CD4-positive, CD25-positive, alpha-beta regulatory T cell (primary cell): ENCODE results near the gene BRCC3. TPM values are rescaled to one million over a fixed set of nuclear protein-coding genes. Genes with fewer than 3 reads are reported as not detected.
"Not testable (repeated sequence)": the region's sequence is repeated elsewhere in the genome, so short reads cannot be mapped to it uniquely, and the experiment has no call there.

Experiments
- ATAC-seq, 2 donors: fragments of 150-1000 bp; cut with Tn5 transposase; one replicate each; pipeline ENCODE4 v1.10.0; 2021; ENCODE audit warnings: low read depth in 2 of 2, moderate number of reproducible peaks in 2 of 2, moderate library complexity in 1 of 2
- DNase-seq, 3 donors: peaks; one replicate each; pipeline versions ENCODE4 v3.0.0 to v3.0.0-alpha.2; 2012 to 2022; ENCODE audit warnings: mixed read lengths in 1 of 3
- H3K27ac ChIP-seq: one replicate; pipeline ENCODE4 v1.7.0; 2013; ENCODE audit warnings: mild to moderate bottlenecking, low read length; ENCODE audit not compliant: insufficient read depth, poor library complexity, severe bottlenecking
- H3K27me3 ChIP-seq: one replicate; pipeline ENCODE4 v1.7.0; 2013; ENCODE audit warnings: low read length; ENCODE audit not compliant: control insufficient read depth, insufficient read depth
- H3K36me3 ChIP-seq: one replicate; pipeline ENCODE4 v1.7.0; 2013; ENCODE audit warnings: mild to moderate bottlenecking, low read length, moderate library complexity; ENCODE audit not compliant: control insufficient read depth, insufficient read depth
- H3K4me1 ChIP-seq: 2 replicates; pipeline ENCODE4 v1.7.0; 2013; ENCODE audit warnings: mild to moderate bottlenecking, low read length; ENCODE audit not compliant: insufficient read depth, control insufficient read depth, poor library complexity, severe bottlenecking
- H3K4me3 ChIP-seq: one replicate; pipeline ENCODE4 v1.7.0; 2013; ENCODE audit warnings: low read depth, mild to moderate bottlenecking, low read length, moderate library complexity
- H3K9me3 ChIP-seq, 2 experiments: 1 replicate in 1 of 2; 2 replicates in 1 of 2; pipeline ENCODE4 v1.7.0; 2013; ENCODE audit warnings: low read length in 2 of 2, mild to moderate bottlenecking in 1 of 2, moderate library complexity in 1 of 2; ENCODE audit not compliant: control insufficient read depth in 2 of 2
- H3K27ac Mint-ChIP-seq, 3 donors: one replicate each; pipeline ENCODE4 v1.8.0; 2020 to 2022; ENCODE audit warnings: mild to moderate bottlenecking in 3 of 3, mixed read lengths in 3 of 3, moderate library complexity in 2 of 3
- H3K27me3 Mint-ChIP-seq: one replicate; pipeline ENCODE4 v1.8.0; 2022; ENCODE audit warnings: mild to moderate bottlenecking, mixed read lengths
- H3K36me3 Mint-ChIP-seq: one replicate; pipeline ENCODE4 v1.8.0; 2020; ENCODE audit warnings: mixed read lengths
- H3K4me1 Mint-ChIP-seq, 4 donors: one replicate each; pipeline ENCODE4 v1.8.0; 2020 to 2022; ENCODE audit warnings: mixed read lengths in 4 of 4, mild to moderate bottlenecking in 1 of 4
- H3K4me3 Mint-ChIP-seq, 4 donors: one replicate each; pipeline ENCODE4 v1.8.0; 2020 to 2022; ENCODE audit warnings: mild to moderate bottlenecking in 4 of 4, mixed read lengths in 4 of 4, moderate library complexity in 3 of 4
- H3K9me3 Mint-ChIP-seq, 7 donors: one replicate each; pipeline ENCODE4 v1.8.0; 2020 to 2022; ENCODE audit warnings: mixed read lengths in 7 of 7, mild to moderate bottlenecking in 3 of 7, moderate library complexity in 2 of 7
- polyA plus RNA-seq, 4 donors: library from polyadenylated mRNA; unstranded; fragments of 300-500 nt; fragmentation: Illumina TruSeq; gene quantifications; one replicate each; pipeline ENCODE4 v1.2.3, GENCODE V29; 2021
- total RNA-seq: library from RNA; stranded (reverse); gene quantifications from one replicate; pipeline ENCODE4 v1.2.3, GENCODE V29; 2022

The BRCC3 gene
- total and polyA plus RNA-seq, 5 donors from 2014 or later = 13.7 to 26.8 (median 24.0) TPM

- Mint-ChIP-seq H3K27ac (no peak overlapping the region), H3K27me3 (no peaks in the 10 kb centered on the region), H3K36me3 (peaks cover 16% of the 10 kb centered on the region), H3K4me3 (no peak overlapping the region), H3K9me3 (peaks cover 0 to 9% (median 0%) of the 10 kb centered on the region in 7 donors), H3K4me1 (peaks cover 0 to 2% (median 0%) of the 10 kb centered on the region in 4 donors)
- no peaks in the 10 kb centered on the region for H3K36me3 ChIP-seq
- no peaks in the 10 kb centered on the region for H3K4me1 ChIP-seq
- H3K27me3 ChIP-seq = no peaks in the 10 kb centered on the region
- DNase-seq = no peak
- H3K27ac ChIP-seq = no peak overlapping the region
- no peak overlapping the region for H3K4me3 ChIP-seq
- no peak for ATAC-seq
- peaks cover 0 to 8% of the 10 kb centered on the region in 2 experiments for H3K9me3 ChIP-seq
These were observed 56.2 kb downstream of the BRCC3 start for GRCh38 chrX:155127465-155127864.

GRCh38 chrX:155127940-155128339 is 56.6 kb downstream of the BRCC3 start:
- DNase-seq = no peak
- H3K4me1 Mint-ChIP-seq = peaks cover 0 to 2% (median 0%) of the 10 kb centered on the region in 4 donors
- peaks cover 12% of the 10 kb centered on the region for H3K36me3 Mint-ChIP-seq
- no peak overlapping the region for H3K27ac Mint-ChIP-seq
- Histone ChIP-seq H3K27ac (no peak overlapping the region), H3K4me1 (no peaks in the 10 kb centered on the region), H3K4me3 (no peak overlapping the region), H3K27me3 (no peaks in the 10 kb centered on the region), H3K9me3 (peaks cover 0 to 8% of the 10 kb centered on the region in 2 experiments), H3K36me3 (no peaks in the 10 kb centered on the region)
- H3K9me3 Mint-ChIP-seq = peaks cover 0 to 9% (median 0%) of the 10 kb centered on the region in 7 donors
- no peaks in the 10 kb centered on the region for H3K27me3 Mint-ChIP-seq
- ATAC-seq = no peak
- no peak overlapping the region for H3K4me3 Mint-ChIP-seq

DNA sequence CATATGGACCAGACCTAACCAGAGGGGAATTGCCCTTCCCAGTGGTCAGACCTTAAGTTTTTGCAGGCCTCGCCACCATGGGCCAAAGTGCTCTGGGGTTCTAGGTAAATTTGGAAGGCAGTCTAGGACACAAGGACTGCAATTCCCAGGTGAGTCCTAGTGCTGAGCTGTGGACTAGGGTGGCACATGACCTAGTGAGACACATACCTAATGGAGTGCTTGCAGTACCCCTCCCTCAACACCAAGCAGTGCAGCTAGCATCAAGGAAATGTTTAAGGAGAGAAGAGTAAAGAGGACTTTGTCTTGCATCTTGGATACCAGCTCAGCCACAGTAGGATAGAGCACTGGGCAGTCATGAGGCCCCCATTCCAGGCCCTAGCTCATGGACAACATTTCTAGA is 60.8 kb downstream of the BRCC3 start:
- H3K4me3 Mint-ChIP-seq = no peak overlapping the region
- peaks cover 0 to 5% (median 0%) of the 10 kb centered on the region in 4 donors for H3K4me1 Mint-ChIP-seq
- Histone ChIP-seq H3K4me3 (no peak overlapping the region), H3K27ac (no peak overlapping the region), H3K36me3 (no peaks in the 10 kb centered on the region), H3K4me1 (no peaks in the 10 kb centered on the region), H3K27me3 (no peaks in the 10 kb centered on the region), H3K9me3 (peaks cover 0 to 8% of the 10 kb centered on the region in 2 experiments)
- H3K9me3 Mint-ChIP-seq = peaks cover 0 to 9% (median 0%) of the 10 kb centered on the region in 7 donors
- H3K36me3 Mint-ChIP-seq = no peaks in the 10 kb centered on the region
- ATAC-seq (no peak), DNase-seq (no peak)
- no peaks in the 10 kb centered on the region for H3K27me3 Mint-ChIP-seq
- no peak overlapping the region for H3K27ac Mint-ChIP-seq

DNA sequence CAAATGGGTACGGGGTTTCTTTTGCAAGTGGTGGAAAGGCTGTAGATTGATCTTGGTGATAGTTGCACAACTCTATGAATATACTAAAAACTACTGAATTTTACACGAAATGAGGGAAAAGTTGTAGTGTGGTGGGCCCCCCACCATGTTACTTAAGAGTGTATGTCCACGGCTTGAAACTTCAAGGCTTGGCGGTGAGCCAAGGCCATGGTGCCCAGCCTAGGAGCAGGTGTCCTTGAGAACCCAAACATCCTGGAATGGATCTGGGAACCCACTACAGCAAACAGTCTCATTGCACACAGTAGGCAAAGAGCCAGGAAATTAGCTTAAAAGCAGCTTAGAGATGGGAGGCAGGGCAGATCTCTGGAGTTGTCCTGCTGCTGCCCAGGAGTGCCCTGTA is 62.9 kb downstream of the BRCC3 start:
- no peak overlapping the region for H3K27ac Mint-ChIP-seq
- H3K4me3 Mint-ChIP-seq = no peak overlapping the region
- Histone ChIP-seq H3K27ac (no peak overlapping the region), H3K36me3 (no peaks in the 10 kb centered on the region), H3K27me3 (no peaks in the 10 kb centered on the region), H3K4me1 (no peaks in the 10 kb centered on the region), H3K4me3 (no peak overlapping the region), H3K9me3 (peaks cover 0 to 5% of the 10 kb centered on the region in 2 experiments)
- DNase-seq (no peak), ATAC-seq (no peak)
- no peaks in the 10 kb centered on the region for H3K27me3 Mint-ChIP-seq
- no peaks in the 10 kb centered on the region for H3K36me3 Mint-ChIP-seq
- H3K4me1 Mint-ChIP-seq = peaks cover 0 to 5% (median 0%) of the 10 kb centered on the region in 4 donors
- H3K9me3 Mint-ChIP-seq = peaks cover 0 to 7% (median 0%) of the 10 kb centered on the region in 7 donors

- Mint-ChIP-seq H3K4me3 (no peak overlapping the region), H3K4me1 (peaks cover 0 to 4% (median 0%) of the 10 kb centered on the region in 4 donors), H3K36me3 (no peaks in the 10 kb centered on the region), H3K9me3 (no peaks in the 10 kb centered on the region), H3K27me3 (peaks cover 5% of the 10 kb centered on the region), H3K27ac (peak overlapping the region in 1 of 3 donors; percentile 83)
- ATAC-seq = no peak
- H3K4me1 ChIP-seq = no peaks in the 10 kb centered on the region
- H3K27ac ChIP-seq = no peak overlapping the region
- H3K9me3 ChIP-seq = no peaks in the 10 kb centered on the region
- H3K4me3 ChIP-seq = no peak overlapping the region
- H3K27me3 ChIP-seq = no peaks in the 10 kb centered on the region
- no peaks in the 10 kb centered on the region for H3K36me3 ChIP-seq
- DNase-seq = no peak
These were observed 72.7 kb downstream of the BRCC3 start for GRCh38 chrX:155143959-155144548.

DNA sequence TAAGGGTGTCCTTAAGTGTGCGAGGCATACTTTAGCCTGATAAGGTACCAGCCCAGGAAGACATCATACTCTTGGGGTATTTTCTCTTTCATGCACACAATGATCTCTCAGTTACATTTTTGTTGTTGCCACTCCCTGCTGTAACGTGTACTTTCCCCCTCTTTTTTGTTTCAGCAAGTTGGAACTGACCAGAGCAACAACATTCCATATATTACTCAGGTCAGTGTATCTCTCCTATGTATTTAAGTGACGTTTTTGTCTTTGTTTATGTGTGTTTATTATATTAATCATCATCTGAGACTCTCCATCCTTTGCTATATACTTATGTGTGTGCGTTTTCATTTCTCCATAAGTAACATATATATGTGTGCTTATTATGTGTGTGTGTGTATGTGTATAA is 73.6 kb downstream of the BRCC3 start:
- Mint-ChIP-seq H3K27me3 (peaks cover 5% of the 10 kb centered on the region), H3K4me3 (no peak overlapping the region)
- H3K4me3 ChIP-seq = no peak overlapping the region

GRCh38 chrX:155147612-155148011 is 76.3 kb downstream of the BRCC3 start:
- ATAC-seq, H3K27me3 Mint-ChIP-seq, H3K36me3 Mint-ChIP-seq, H3K36me3 ChIP-seq, H3K4me1 ChIP-seq, H3K27ac ChIP-seq, DNase-seq, H3K27ac Mint-ChIP-seq, H3K9me3 Mint-ChIP-seq, H3K4me1 Mint-ChIP-seq, H3K4me3 Mint-ChIP-seq, H3K27me3 ChIP-seq, H3K9me3 ChIP-seq, H3K4me3 ChIP-seq: not testable (repeated sequence)

More for the DNA sequence above, 73.6 kb downstream of the BRCC3 start:
- H3K36me3 ChIP-seq = no peaks in the 10 kb centered on the region
- H3K4me1 Mint-ChIP-seq = peaks cover 0 to 5% (median 0%) of the 10 kb centered on the region in 4 donors
- peak overlapping the region in 1 of 3 donors; percentile 5 for H3K27ac Mint-ChIP-seq
- no peaks in the 10 kb centered on the region for H3K9me3 Mint-ChIP-seq
- no peaks in the 10 kb centered on the region for H3K27me3 ChIP-seq
- no peaks in the 10 kb centered on the region for H3K9me3 ChIP-seq
- no peak overlapping the region for H3K27ac ChIP-seq
- DNase-seq (no peak), ATAC-seq (no peak)
- no peaks in the 10 kb centered on the region for H3K36me3 Mint-ChIP-seq
- no peaks in the 10 kb centered on the region for H3K4me1 ChIP-seq

- not testable (repeated sequence) for H3K4me1 ChIP-seq, H3K27me3 Mint-ChIP-seq, H3K9me3 ChIP-seq, ATAC-seq, H3K36me3 ChIP-seq, H3K4me3 ChIP-seq, H3K4me1 Mint-ChIP-seq, H3K9me3 Mint-ChIP-seq, H3K27ac Mint-ChIP-seq, H3K36me3 Mint-ChIP-seq, H3K27ac ChIP-seq, H3K27me3 ChIP-seq, H3K4me3 Mint-ChIP-seq, DNase-seq
These were observed 76.9 kb downstream of the BRCC3 start for GRCh38 chrX:155148166-155148565.
